NCI-H510A (cell line): Measurements from ENCODE around the gene GNAQ.

Source experiments
- DNase-seq: peaks from one replicate; lab custom pipeline; 2025; lab: John Stamatoyannopoulos, UW

GNAQ gene

GRCh38 chr9:77843871-77844155, 187.8 kb downstream of the GNAQ start:
- no peak for DNase-seq

GRCh38 chr9:77843076-77843870, 188.3 kb downstream of the GNAQ start:
- DNase-seq = no peak

- no peak for DNase-seq
These were observed 189.7 kb downstream of the GNAQ start for GRCh38 chr9:77841739-77842386.

GRCh38 chr9:77839459-77840140, 192.0 kb downstream of the GNAQ start:
- no peak for DNase-seq

- no peak for DNase-seq
These were observed 192.6 kb downstream of the GNAQ start for GRCh38 chr9:77838986-77839385.

- no peak for DNase-seq
These were observed 196.6 kb downstream of the GNAQ start for GRCh38 chr9:77834898-77835488.

- DNase-seq = no peak
These were observed 197.8 kb downstream of the GNAQ start for GRCh38 chr9:77833561-77834429.

- DNase-seq = no peak
These were observed 199.0 kb downstream of the GNAQ start for GRCh38 chr9:77832639-77833038.

- no peak for DNase-seq
These were observed 199.8 kb downstream of the GNAQ start for GRCh38 chr9:77831781-77832180.

GRCh38 chr9:77830618-77831285, 200.9 kb downstream of the GNAQ start:
- no peak for DNase-seq

GRCh38 chr9:77829420-77829819, 202.2 kb downstream of the GNAQ start:
- no peak for DNase-seq

GRCh38 chr9:77827104-77827784, 204.4 kb downstream of the GNAQ start:
- DNase-seq = no peak

GRCh38 chr9:77826621-77827020, 205.0 kb downstream of the GNAQ start:
- no peak for DNase-seq

- no peak for DNase-seq
These were observed 205.5 kb downstream of the GNAQ start for GRCh38 chr9:77826116-77826515.

- no peak for DNase-seq
These were observed 206.2 kb downstream of the GNAQ start for GRCh38 chr9:77825361-77825760.

GRCh38 chr9:77820293-77820954, 211.2 kb downstream of the GNAQ start:
- no peak for DNase-seq

GRCh38 chr9:77819657-77820056, 212.0 kb downstream of the GNAQ start:
- DNase-seq = no peak

GRCh38 chr9:77817590-77818311, 213.9 kb downstream of the GNAQ start:
- no peak for DNase-seq

GRCh38 chr9:77816641-77817341, 214.8 kb downstream of the GNAQ start:
- no peak for DNase-seq
